ENCODE data around the gene PDLIM5. TPM values are rescaled to one million over a fixed set of nuclear protein-coding genes. Genes with fewer than 3 reads are reported as not detected.
"Not testable (repeated sequence)": the region's sequence is repeated elsewhere in the genome, so short reads cannot be mapped to it uniquely, and the experiment has no call there.

PDLIM5 gene
- 311 TPM for total RNA-seq

- peaks cover 5 to 10% (median 8%) of the 10 kb centered on the region in 3 donors for H3K36me3 ChIP-seq (ENCODE audit: control insufficient read depth in 3 of 3, insufficient read depth in 3 of 3, low read length in 3 of 3)
- no peaks in the 10 kb centered on the region for H3K9me3 ChIP-seq (ENCODE audit: control insufficient read depth in 3 of 3, low read length in 3 of 3)
- no peaks in the 10 kb centered on the region for H3K27me3 ChIP-seq (ENCODE audit: control insufficient read depth in 3 of 3, insufficient read depth in 3 of 3, low read length in 3 of 3)
- H3K4me1 ChIP-seq (ENCODE audit: control insufficient read depth in 3 of 3, insufficient read depth in 3 of 3, low read length in 3 of 3): peaks cover 5 to 9% (median 5%) of the 10 kb centered on the region in 3 donors
- H3K9ac ChIP-seq (ENCODE audit: low read depth in 1 of 3, low read length in 3 of 3): peak within 1 kb of the TSS; percentile 97 to 99 (median 97)
- peak within 1 kb of the TSS; percentile 88 to 95 (median 90) for H3K4me3 ChIP-seq (ENCODE audit: low read length in 3 of 3)
- H3K27ac ChIP-seq (ENCODE audit: low read depth, low read length): peak within 1 kb of the TSS; percentile 99
Observed at GRCh38 chr4:94451695-94452475, at the start of gene PDLIM5. TSS of gene PDLIM5 (plus strand) at chr4:94451942. CDS start at chr4:94455289, 3,347 bp downstream.

GRCh38 chr4:94402439-94402838 lies 49.3 kb upstream of the PDLIM5 start:
- H3K9me3 ChIP-seq (ENCODE audit: control insufficient read depth in 3 of 3, low read length in 3 of 3); H3K4me3 ChIP-seq (ENCODE audit: low read length in 3 of 3); H3K27me3 ChIP-seq (ENCODE audit: control insufficient read depth in 3 of 3, insufficient read depth in 3 of 3, low read length in 3 of 3); H3K27ac ChIP-seq (ENCODE audit: low read depth, low read length); H3K36me3 ChIP-seq (ENCODE audit: control insufficient read depth in 3 of 3, insufficient read depth in 3 of 3, low read length in 3 of 3); H3K9ac ChIP-seq (ENCODE audit: low read depth in 1 of 3, low read length in 3 of 3): not testable (repeated sequence)
- H3K4me1 ChIP-seq (ENCODE audit: control insufficient read depth in 3 of 3, insufficient read depth in 3 of 3, low read length in 3 of 3): peaks cover 0 to 10% (median 6%) of the 10 kb centered on the region in 3 donors

- no peak overlapping the region for H3K9ac ChIP-seq (ENCODE audit: low read depth in 1 of 3, low read length in 3 of 3)
- no peaks in the 10 kb centered on the region for H3K27me3 ChIP-seq (ENCODE audit: control insufficient read depth in 3 of 3, insufficient read depth in 3 of 3, low read length in 3 of 3)
- no peak overlapping the region for H3K4me3 ChIP-seq (ENCODE audit: low read length in 3 of 3)
- H3K27ac ChIP-seq (ENCODE audit: low read depth, low read length): no peak overlapping the region
- H3K36me3 ChIP-seq (ENCODE audit: control insufficient read depth in 3 of 3, insufficient read depth in 3 of 3, low read length in 3 of 3): no peaks in the 10 kb centered on the region
- peaks cover 7 to 15% (median 11%) of the 10 kb centered on the region in 3 donors for H3K4me1 ChIP-seq (ENCODE audit: control insufficient read depth in 3 of 3, insufficient read depth in 3 of 3, low read length in 3 of 3)
- H3K9me3 ChIP-seq (ENCODE audit: control insufficient read depth in 3 of 3, low read length in 3 of 3): no peaks in the 10 kb centered on the region
Observed at GRCh38 chr4:94403751-94404150, 48.0 kb upstream of the PDLIM5 start.

GRCh38 chr4:94406668-94407437 lies 44.9 kb upstream of the PDLIM5 start:
- Histone ChIP-seq H3K4me3 (ENCODE audit: low read length in 3 of 3) (peak overlapping the region; percentile 5 to 52 (median 24)), H3K27ac (ENCODE audit: low read depth, low read length) (peak overlapping the region; percentile 94)

GRCh38 chr4:94407846-94408245 lies 43.9 kb upstream of the PDLIM5 start:
- no peaks in the 10 kb centered on the region for H3K36me3 ChIP-seq (ENCODE audit: control insufficient read depth in 3 of 3, insufficient read depth in 3 of 3, low read length in 3 of 3)
- peak overlapping the region; percentile 8 to 67 (median 65) for H3K9ac ChIP-seq (ENCODE audit: low read depth in 1 of 3, low read length in 3 of 3)
- no peaks in the 10 kb centered on the region for H3K27me3 ChIP-seq (ENCODE audit: control insufficient read depth in 3 of 3, insufficient read depth in 3 of 3, low read length in 3 of 3)
- no peak overlapping the region for H3K4me3 ChIP-seq (ENCODE audit: low read length in 3 of 3)
- H3K27ac ChIP-seq (ENCODE audit: low read depth, low read length): peak overlapping the region; percentile 94
- no peaks in the 10 kb centered on the region for H3K9me3 ChIP-seq (ENCODE audit: control insufficient read depth in 3 of 3, low read length in 3 of 3)
- H3K4me1 ChIP-seq (ENCODE audit: control insufficient read depth in 3 of 3, insufficient read depth in 3 of 3, low read length in 3 of 3): peaks cover 20 to 31% (median 21%) of the 10 kb centered on the region in 3 donors

More at GRCh38 chr4:94406668-94407437, 44.9 kb upstream of the PDLIM5 start:
- Histone ChIP-seq H3K27me3 (ENCODE audit: control insufficient read depth in 3 of 3, insufficient read depth in 3 of 3, low read length in 3 of 3) (no peaks in the 10 kb centered on the region), H3K9ac (ENCODE audit: low read depth in 1 of 3, low read length in 3 of 3) (peak overlapping the region; percentile 8 to 67 (median 65)), H3K36me3 (ENCODE audit: control insufficient read depth in 3 of 3, insufficient read depth in 3 of 3, low read length in 3 of 3) (no peaks in the 10 kb centered on the region), H3K4me1 (ENCODE audit: control insufficient read depth in 3 of 3, insufficient read depth in 3 of 3, low read length in 3 of 3) (peaks cover 11 to 28% (median 17%) of the 10 kb centered on the region in 3 donors), H3K9me3 (ENCODE audit: control insufficient read depth in 3 of 3, low read length in 3 of 3) (no peaks in the 10 kb centered on the region)

GRCh38 chr4:94408549-94409374 lies 43.0 kb upstream of the PDLIM5 start:
- peak overlapping the region; percentile 14 to 44 (median 36) for H3K4me3 ChIP-seq (ENCODE audit: low read length in 3 of 3)
- peak overlapping the region; percentile 94 for H3K27ac ChIP-seq (ENCODE audit: low read depth, low read length)
- peaks cover 28 to 36% (median 29%) of the 10 kb centered on the region in 3 donors for H3K4me1 ChIP-seq (ENCODE audit: control insufficient read depth in 3 of 3, insufficient read depth in 3 of 3, low read length in 3 of 3)
- H3K36me3 ChIP-seq (ENCODE audit: control insufficient read depth in 3 of 3, insufficient read depth in 3 of 3, low read length in 3 of 3): no peaks in the 10 kb centered on the region
- peak overlapping the region; percentile 65 to 67 (median 67) for H3K9ac ChIP-seq (ENCODE audit: low read depth in 1 of 3, low read length in 3 of 3)
- no peaks in the 10 kb centered on the region for H3K9me3 ChIP-seq (ENCODE audit: control insufficient read depth in 3 of 3, low read length in 3 of 3)
- H3K27me3 ChIP-seq (ENCODE audit: control insufficient read depth in 3 of 3, insufficient read depth in 3 of 3, low read length in 3 of 3): no peaks in the 10 kb centered on the region

GRCh38 chr4:94409375-94409679 lies 42.4 kb upstream of the PDLIM5 start:
- peaks cover 31 to 38% (median 33%) of the 10 kb centered on the region in 3 donors for H3K4me1 ChIP-seq (ENCODE audit: control insufficient read depth in 3 of 3, insufficient read depth in 3 of 3, low read length in 3 of 3)

GRCh38 chr4:94409962-94410361 lies 41.8 kb upstream of the PDLIM5 start:
- H3K27ac ChIP-seq (ENCODE audit: low read depth, low read length): peak overlapping the region; percentile 94
- peaks cover 31 to 40% (median 34%) of the 10 kb centered on the region in 3 donors for H3K4me1 ChIP-seq (ENCODE audit: control insufficient read depth in 3 of 3, insufficient read depth in 3 of 3, low read length in 3 of 3)
- H3K9ac ChIP-seq (ENCODE audit: low read depth in 1 of 3, low read length in 3 of 3): peak overlapping the region; percentile 14 to 65 (median 46)
- no peaks in the 10 kb centered on the region for H3K27me3 ChIP-seq (ENCODE audit: control insufficient read depth in 3 of 3, insufficient read depth in 3 of 3, low read length in 3 of 3)
- no peaks in the 10 kb centered on the region for H3K36me3 ChIP-seq (ENCODE audit: control insufficient read depth in 3 of 3, insufficient read depth in 3 of 3, low read length in 3 of 3)
- H3K4me3 ChIP-seq (ENCODE audit: low read length in 3 of 3): no peak overlapping the region
- no peaks in the 10 kb centered on the region for H3K9me3 ChIP-seq (ENCODE audit: control insufficient read depth in 3 of 3, low read length in 3 of 3)

More at GRCh38 chr4:94409375-94409679, 42.4 kb upstream of the PDLIM5 start:
- Histone ChIP-seq H3K9me3 (ENCODE audit: control insufficient read depth in 3 of 3, low read length in 3 of 3) (no peaks in the 10 kb centered on the region), H3K9ac (ENCODE audit: low read depth in 1 of 3, low read length in 3 of 3) (peak overlapping the region; percentile 14 to 65 (median 46)), H3K27me3 (ENCODE audit: control insufficient read depth in 3 of 3, insufficient read depth in 3 of 3, low read length in 3 of 3) (no peaks in the 10 kb centered on the region), H3K36me3 (ENCODE audit: control insufficient read depth in 3 of 3, insufficient read depth in 3 of 3, low read length in 3 of 3) (no peaks in the 10 kb centered on the region), H3K4me3 (ENCODE audit: low read length in 3 of 3) (peak overlapping the region in 1 of 3 donors; percentile 4), H3K27ac (ENCODE audit: low read depth, low read length) (peak overlapping the region; percentile 94)

- Histone ChIP-seq H3K27me3 (ENCODE audit: control insufficient read depth in 3 of 3, insufficient read depth in 3 of 3, low read length in 3 of 3) (no peaks in the 10 kb centered on the region), H3K4me3 (ENCODE audit: low read length in 3 of 3) (peak overlapping the region; percentile 32 to 59 (median 57)), H3K9me3 (ENCODE audit: control insufficient read depth in 3 of 3, low read length in 3 of 3) (no peaks in the 10 kb centered on the region), H3K9ac (ENCODE audit: low read depth in 1 of 3, low read length in 3 of 3) (peak overlapping the region; percentile 65 to 68 (median 66)), H3K36me3 (ENCODE audit: control insufficient read depth in 3 of 3, insufficient read depth in 3 of 3, low read length in 3 of 3) (no peaks in the 10 kb centered on the region), H3K4me1 (ENCODE audit: control insufficient read depth in 3 of 3, insufficient read depth in 3 of 3, low read length in 3 of 3) (peaks cover 31 to 35% (median 34%) of the 10 kb centered on the region in 3 donors), H3K27ac (ENCODE audit: low read depth, low read length) (peak overlapping the region; percentile 94)
Observed at GRCh38 chr4:94410678-94411206, 41.0 kb upstream of the PDLIM5 start.

Data from skeletal muscle tissue (tissue), 4 donors.